ENCODE results near the gene SCGB1A1.

Gene SCGB1A1

GRCh38 chr11:62421996-62422395 is 3.2 kb downstream of the SCGB1A1 start:
- Mint-ChIP-seq H3K4me3 (no peak overlapping the region), H3K4me1 (peaks cover 5 to 19% of the 10 kb centered on the region in 2 donors), H3K36me3 (no peaks in the 10 kb centered on the region), H3K27ac (no peak overlapping the region), H3K27me3 (peaks cover 15 to 25% of the 10 kb centered on the region in 2 donors), H3K9me3 (no peaks in the 10 kb centered on the region)
- ATAC-seq (replicated peaks) (no peak), DNase-seq (no peak)

DNA sequence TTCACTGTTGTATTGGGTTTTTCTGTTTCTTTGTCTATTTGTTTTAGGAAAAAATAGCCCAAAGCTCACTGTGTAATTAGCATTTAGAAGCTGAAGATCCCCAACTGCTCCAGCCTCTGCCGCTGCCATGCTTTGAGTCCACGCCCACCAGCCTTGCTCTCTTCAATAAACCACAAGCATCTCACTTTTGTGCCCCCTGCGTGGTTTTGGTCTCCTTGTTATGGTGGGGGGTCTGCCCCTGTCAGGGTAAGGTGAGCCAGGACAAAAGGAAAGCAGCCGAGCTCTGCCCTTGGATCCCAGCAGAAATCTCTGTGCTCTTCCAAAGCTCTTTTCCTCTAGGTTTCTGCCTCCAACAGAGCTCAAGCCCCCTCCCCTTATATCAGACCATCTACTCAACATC is 4.2 kb downstream of the SCGB1A1 start:
- H3K4me1 Mint-ChIP-seq, result peaks cover 10 to 26% of the 10 kb centered on the region in 2 donors
- no peaks in the 10 kb centered on the region for H3K36me3 Mint-ChIP-seq
- H3K27me3 Mint-ChIP-seq, result peaks cover 15 to 21% of the 10 kb centered on the region in 2 donors
- H3K4me3 Mint-ChIP-seq, result no peak overlapping the region
- no peaks in the 10 kb centered on the region for H3K9me3 Mint-ChIP-seq
- ATAC-seq (replicated peaks) (no peak), DNase-seq (no peak)
- H3K27ac Mint-ChIP-seq, result no peak overlapping the region

GRCh38 chr11:62427630-62428233 is 8.9 kb downstream of the SCGB1A1 start:
- peak; percentile 74 for ATAC-seq (replicated peaks)
- H3K27ac Mint-ChIP-seq, result peak overlapping the region; percentile 93
- DNase-seq, result peak; percentile 21
- H3K27me3 Mint-ChIP-seq, result peaks cover 15 to 24% of the 10 kb centered on the region in 2 donors
- peak overlapping the region in 1 of 2 donors; percentile 55 for H3K4me3 Mint-ChIP-seq
- H3K4me1 Mint-ChIP-seq, result peaks cover 31 to 69% of the 10 kb centered on the region in 2 donors
- H3K9me3 Mint-ChIP-seq, result no peaks in the 10 kb centered on the region
- no peaks in the 10 kb centered on the region for H3K36me3 Mint-ChIP-seq

DNA sequence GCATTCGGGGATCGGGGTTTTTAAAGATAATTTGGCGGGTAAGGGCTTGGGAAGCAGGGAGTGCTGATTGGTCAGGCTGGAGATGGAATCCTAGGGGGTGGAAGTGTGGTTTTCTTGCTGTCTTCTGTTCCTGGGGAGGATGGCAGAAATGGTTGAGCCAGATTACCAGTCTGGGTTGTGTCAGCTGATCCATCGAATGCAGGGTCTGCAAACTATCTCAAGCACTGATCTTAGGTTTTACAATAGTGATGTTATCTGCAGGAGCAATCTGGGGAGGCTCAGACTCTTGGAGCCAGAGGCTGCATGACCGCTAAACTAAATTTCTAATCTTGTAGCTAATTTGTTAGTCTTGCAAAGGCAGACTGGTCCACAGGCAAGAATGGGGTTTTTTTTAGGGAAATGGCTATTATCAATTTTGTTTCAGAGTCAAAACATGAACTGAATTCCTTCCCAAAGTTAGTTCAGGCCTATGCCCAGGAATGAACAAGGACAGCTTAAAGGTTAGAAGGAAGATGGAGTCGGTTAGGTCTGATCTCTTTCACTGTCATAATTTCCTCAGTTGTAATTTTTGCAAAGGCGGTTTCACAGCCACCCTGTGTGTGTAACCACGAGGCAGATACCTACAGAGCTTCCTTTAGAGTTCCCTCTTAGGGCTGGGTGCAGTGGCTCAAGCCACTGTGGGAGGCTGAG is 10.2 kb downstream of the SCGB1A1 start:
- Mint-ChIP-seq H3K4me3 (no peak overlapping the region), H3K4me1 (peaks cover 41 to 82% of the 10 kb centered on the region in 2 donors), H3K27me3 (peaks cover 5 to 14% of the 10 kb centered on the region in 2 donors), H3K36me3 (no peaks in the 10 kb centered on the region), H3K9me3 (no peaks in the 10 kb centered on the region), H3K27ac (no peak overlapping the region)
- DNase-seq (no peak), ATAC-seq (replicated peaks) (no peak)

DNA sequence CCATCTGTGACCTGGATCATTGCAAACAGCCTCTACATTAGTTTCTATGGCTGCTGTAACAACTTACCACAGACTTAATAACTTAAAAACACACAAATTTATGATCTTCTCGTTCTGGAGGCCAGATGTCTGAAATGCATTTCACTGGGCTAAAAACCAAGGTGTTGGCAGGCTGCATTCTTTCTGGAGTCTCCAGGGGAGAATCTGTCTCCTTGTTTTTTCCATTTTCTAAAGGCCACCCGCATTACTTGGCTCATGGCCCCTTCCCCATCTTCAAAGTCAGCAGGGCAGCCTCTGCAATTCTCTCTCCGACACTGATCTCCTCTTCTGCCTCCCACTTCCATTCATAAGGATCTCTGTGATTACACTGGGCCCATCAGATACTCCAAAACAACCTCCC is 11.6 kb downstream of the SCGB1A1 start:
- DNase-seq, result no peak
- Mint-ChIP-seq H3K27ac (no peak overlapping the region), H3K27me3 (peaks cover 0 to 7% of the 10 kb centered on the region in 2 donors), H3K9me3 (no peaks in the 10 kb centered on the region), H3K4me3 (no peak overlapping the region), H3K4me1 (peaks cover 45 to 85% of the 10 kb centered on the region in 2 donors), H3K36me3 (no peaks in the 10 kb centered on the region)
- no peak for ATAC-seq (replicated peaks)

DNA sequence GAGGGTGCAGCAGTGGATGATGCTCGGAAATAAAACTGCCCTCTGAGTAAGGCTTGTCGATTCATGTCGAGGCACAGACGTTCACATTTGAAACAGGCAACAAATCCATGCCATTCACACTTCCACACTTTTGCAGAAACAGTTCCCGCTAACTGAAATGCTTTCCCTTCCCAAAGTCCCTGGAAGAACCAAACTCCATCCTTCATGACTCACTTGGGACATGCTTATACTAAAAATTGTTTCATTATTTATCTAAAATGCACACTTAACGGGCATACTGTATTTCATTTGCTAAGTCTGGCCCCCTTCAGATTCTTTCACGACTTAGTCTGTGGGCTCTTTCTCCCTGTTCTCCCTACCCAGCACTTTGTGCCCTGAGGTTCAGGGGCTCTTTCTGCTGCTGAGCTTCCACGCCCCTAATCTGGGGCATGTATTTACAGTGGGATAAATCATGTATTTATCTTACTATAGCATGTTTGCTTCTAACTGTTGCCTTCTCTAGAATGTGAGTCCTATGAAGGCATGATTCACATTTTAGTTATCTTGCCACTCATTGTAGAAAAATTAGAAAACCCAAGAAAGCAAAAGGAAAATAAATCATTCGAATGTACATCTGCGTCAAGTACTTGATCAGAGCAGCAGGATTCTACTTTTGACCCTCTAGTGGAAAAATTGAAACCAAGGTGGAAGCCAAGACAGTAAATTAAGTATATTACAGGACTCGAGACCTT is 12.5 kb downstream of the SCGB1A1 start:
- H3K9me3 Mint-ChIP-seq, result no peaks in the 10 kb centered on the region
- peaks cover 0 to 7% of the 10 kb centered on the region in 2 donors for H3K27me3 Mint-ChIP-seq
- ATAC-seq (replicated peaks) (no peak), DNase-seq (no peak)
- H3K27ac Mint-ChIP-seq, result no peak overlapping the region
- no peak overlapping the region for H3K4me3 Mint-ChIP-seq
- H3K4me1 Mint-ChIP-seq, result peaks cover 52 to 91% of the 10 kb centered on the region in 2 donors
- H3K36me3 Mint-ChIP-seq, result no peaks in the 10 kb centered on the region

DNA sequence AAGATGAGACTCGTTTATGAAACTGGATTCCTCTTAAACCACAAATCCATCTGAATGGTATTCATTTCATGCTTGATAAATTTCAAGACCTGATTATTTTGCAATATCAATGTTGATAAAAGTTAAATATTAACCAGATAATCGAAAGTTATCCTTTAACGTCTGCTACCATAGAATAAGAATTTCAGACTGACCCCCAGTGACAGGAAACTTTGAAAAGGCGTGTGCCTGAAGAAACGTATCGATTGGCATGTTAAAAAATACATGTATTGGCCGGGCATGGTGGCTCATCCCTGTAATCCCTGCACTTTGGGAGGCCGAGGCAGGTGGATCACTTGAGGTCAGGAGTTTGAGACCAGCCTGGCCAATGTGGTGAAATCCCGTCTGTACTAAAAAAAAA is 13.9 kb downstream of the SCGB1A1 start:
- H3K4me1 Mint-ChIP-seq, result peaks cover 48 to 80% of the 10 kb centered on the region in 2 donors
- DNase-seq (no peak), ATAC-seq (replicated peaks) (no peak)
- H3K27ac Mint-ChIP-seq, result no peak overlapping the region
- H3K4me3 Mint-ChIP-seq, result no peak overlapping the region
- H3K27me3 Mint-ChIP-seq, result peaks cover 0 to 7% of the 10 kb centered on the region in 2 donors
- H3K9me3 Mint-ChIP-seq, result no peaks in the 10 kb centered on the region
- no peaks in the 10 kb centered on the region for H3K36me3 Mint-ChIP-seq

DNA sequence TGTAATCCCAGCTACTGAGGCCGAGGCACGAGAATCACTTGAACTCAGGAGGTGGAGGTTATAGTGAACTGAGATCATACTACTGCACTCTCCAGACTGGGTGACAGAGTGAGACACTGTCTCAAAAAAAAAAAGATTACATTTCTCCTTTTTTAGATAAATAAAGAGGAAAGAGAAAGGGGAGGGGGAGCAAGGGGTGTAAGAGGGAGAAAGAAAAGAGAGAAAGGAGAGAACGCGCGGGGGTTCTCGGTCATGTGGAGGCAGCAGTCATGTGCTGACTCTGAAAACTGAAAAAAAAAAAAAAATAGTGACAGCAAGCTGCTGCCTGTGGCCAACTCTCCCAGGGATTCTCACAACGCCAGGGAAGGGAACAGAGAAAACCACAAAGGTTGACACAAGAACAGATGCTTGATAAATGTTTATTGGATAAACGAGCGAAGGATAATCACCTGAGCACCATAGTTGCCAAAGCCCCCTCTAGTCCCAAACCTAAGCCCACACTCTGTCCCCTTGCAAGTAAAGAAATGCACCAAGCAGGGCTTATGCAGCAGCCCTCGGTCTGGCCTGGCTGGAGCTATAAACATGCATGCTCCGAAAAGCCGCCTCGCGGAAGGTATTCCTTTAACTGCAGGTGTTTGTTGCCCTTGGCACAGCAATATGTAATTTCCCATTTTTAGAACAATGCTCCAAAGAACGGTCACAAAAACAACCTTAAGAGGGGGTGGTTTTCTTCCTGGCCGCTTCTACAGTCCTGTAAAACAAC is 14.5 kb downstream of the SCGB1A1 start:
- peaks cover 46 to 74% of the 10 kb centered on the region in 2 donors for H3K4me1 Mint-ChIP-seq

DNA sequence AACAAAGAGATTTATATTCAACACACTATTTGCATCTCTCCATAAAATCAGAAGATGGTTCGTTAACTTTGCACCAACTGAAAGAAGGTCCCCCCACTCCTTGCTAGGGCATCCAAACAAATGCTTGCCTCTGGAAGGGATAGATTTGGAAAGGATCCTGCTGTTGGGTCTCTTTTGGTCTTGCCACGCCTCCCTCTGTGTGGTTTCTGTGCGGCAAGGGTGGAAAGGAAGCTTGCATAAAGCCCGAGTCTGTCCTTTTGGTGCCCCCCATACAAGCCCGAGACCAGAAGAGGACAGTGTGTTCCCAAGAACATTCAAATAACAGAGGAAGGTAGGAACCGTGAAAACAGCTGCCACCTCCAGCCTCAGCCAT is 15.1 kb downstream of the SCGB1A1 start:
- no peaks in the 10 kb centered on the region for H3K9me3 Mint-ChIP-seq
- H3K4me1 Mint-ChIP-seq, result peaks cover 42 to 68% of the 10 kb centered on the region in 2 donors
- no peak for ATAC-seq (replicated peaks)
- H3K27ac Mint-ChIP-seq, result peak overlapping the region; percentile 26
- no peaks in the 10 kb centered on the region for H3K36me3 Mint-ChIP-seq
- H3K4me3 Mint-ChIP-seq, result peak overlapping the region in 1 of 2 donors; percentile 67
- DNase-seq, result no peak
- H3K27me3 Mint-ChIP-seq, result peaks cover 0 to 7% of the 10 kb centered on the region in 2 donors

More for the DNA sequence above, 14.5 kb downstream of the SCGB1A1 start:
- no peak overlapping the region for H3K27ac Mint-ChIP-seq
- H3K27me3 Mint-ChIP-seq, result peaks cover 0 to 7% of the 10 kb centered on the region in 2 donors
- DNase-seq (no peak), ATAC-seq (replicated peaks) (peak; percentile 52 to 56)
- H3K9me3 Mint-ChIP-seq, result no peaks in the 10 kb centered on the region
- no peaks in the 10 kb centered on the region for H3K36me3 Mint-ChIP-seq
- peak overlapping the region in 1 of 2 donors; percentile 67 for H3K4me3 Mint-ChIP-seq

DNA sequence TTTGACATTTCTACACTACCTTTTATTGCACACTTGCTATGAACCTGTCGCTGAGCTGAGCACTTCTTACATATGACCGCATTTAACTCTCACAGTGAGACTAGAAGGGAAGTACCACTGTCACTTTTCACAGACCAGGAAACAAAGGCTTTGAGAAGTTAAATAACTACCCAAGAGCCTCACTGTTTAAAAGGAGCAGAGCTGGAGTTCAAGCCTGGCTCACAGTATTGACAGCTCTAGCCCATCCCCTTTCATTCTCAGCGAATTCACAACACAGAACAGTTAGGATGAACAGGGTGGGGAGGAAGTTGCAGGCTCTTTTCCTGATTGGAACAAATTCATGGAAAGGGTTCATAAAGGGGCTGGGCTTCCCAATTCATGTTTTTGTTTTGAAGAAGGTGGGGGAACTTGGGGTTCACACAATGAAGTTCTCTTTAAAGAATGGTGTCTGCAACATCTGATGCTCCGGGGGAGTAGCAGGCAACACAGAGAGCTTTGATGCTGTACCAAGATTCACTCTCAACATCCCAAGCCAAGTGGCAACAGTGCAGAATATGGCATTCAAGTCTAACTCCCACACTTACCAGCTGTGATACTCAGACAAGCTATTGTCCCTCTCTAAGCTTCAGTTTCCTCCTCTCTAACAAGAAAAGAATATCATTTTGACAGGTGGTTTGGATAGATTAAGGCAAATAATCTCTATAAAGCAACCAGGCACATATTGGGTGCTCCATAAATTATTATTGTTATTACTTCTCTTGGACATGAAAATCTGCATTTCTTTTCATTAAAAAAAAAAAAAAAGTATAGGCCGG is 17.2 kb downstream of the SCGB1A1 start:
- peak; percentile 84 to 88 for ATAC-seq (replicated peaks)
- Mint-ChIP-seq H3K36me3 (no peaks in the 10 kb centered on the region), H3K4me1 (peaks cover 32 to 60% of the 10 kb centered on the region in 2 donors), H3K27ac (peak overlapping the region; percentile 47), H3K9me3 (no peaks in the 10 kb centered on the region), H3K27me3 (peaks cover 0 to under 1% of the 10 kb centered on the region in 2 donors), H3K4me3 (no peak overlapping the region)
- no peak for DNase-seq

GRCh38 chr11:62437616-62438015 is 18.8 kb downstream of the SCGB1A1 start:
- DNase-seq, result no peak
- Mint-ChIP-seq H3K27me3 (no peaks in the 10 kb centered on the region), H3K27ac (no peak overlapping the region), H3K36me3 (no peaks in the 10 kb centered on the region), H3K4me1 (peaks cover 26 to 45% of the 10 kb centered on the region in 2 donors), H3K9me3 (no peaks in the 10 kb centered on the region), H3K4me3 (no peak overlapping the region)
- no peak for ATAC-seq (replicated peaks)

DNA sequence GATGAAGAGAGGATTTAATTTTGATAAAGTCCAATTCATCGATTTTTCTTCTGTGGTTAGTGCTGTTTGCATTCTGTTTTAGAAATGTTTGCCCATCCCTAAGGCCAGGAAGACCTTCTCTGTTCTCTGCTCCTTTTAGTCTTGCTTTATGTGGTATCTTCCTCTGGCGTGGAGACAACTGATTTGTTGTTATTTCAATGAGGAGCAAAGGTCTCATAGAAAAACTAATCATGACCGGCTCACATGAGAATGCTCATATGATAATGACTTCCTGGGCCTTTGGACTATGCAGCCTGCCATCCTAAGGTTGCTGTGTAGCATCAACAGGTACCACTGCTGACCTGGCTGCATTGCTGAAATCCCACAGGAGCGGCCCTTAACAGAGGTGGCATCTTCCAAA is 19.8 kb downstream of the SCGB1A1 start:
- Mint-ChIP-seq H3K4me3 (no peak overlapping the region), H3K4me1 (peaks cover 22 to 40% of the 10 kb centered on the region in 2 donors), H3K36me3 (no peaks in the 10 kb centered on the region), H3K27ac (no peak overlapping the region), H3K27me3 (no peaks in the 10 kb centered on the region), H3K9me3 (no peaks in the 10 kb centered on the region)
- DNase-seq, result no peak
- ATAC-seq (replicated peaks), result no peak

GRCh38 chr11:62439785-62440602 is 21.2 kb downstream of the SCGB1A1 start:
- no peaks in the 10 kb centered on the region for H3K9me3 Mint-ChIP-seq
- no peaks in the 10 kb centered on the region for H3K27me3 Mint-ChIP-seq
- no peak for DNase-seq
- H3K27ac Mint-ChIP-seq, result no peak overlapping the region
- no peak for ATAC-seq (replicated peaks)
- no peaks in the 10 kb centered on the region for H3K36me3 Mint-ChIP-seq
- H3K4me3 Mint-ChIP-seq, result no peak overlapping the region
- H3K4me1 Mint-ChIP-seq, result peaks cover 26 to 41% of the 10 kb centered on the region in 2 donors

Measured in stimulated activated naive B cell treated with anti-CD40 and anti-IgM and Interleukin-4, amounts not matched to agents 10 μg/mL and 1 μg/mL and 100 μg/mL, for 72 hours (primary cell).